Fibroblast of the aortic adventitia (primary cell): Measurements from ENCODE around the gene NFIX. TPM values are rescaled to one million over a fixed set of nuclear protein-coding genes. Genes with fewer than 3 reads are reported as not detected.

Experiments used
- DNase-seq: peaks from one replicate; pipeline ENCODE4 v3.0.0-alpha.2; 2010; ENCODE audit warnings: low read depth
- H3K4me3 ChIP-seq: 2 replicates; pipeline ENCODE4 v1.5.1; 2011; ENCODE audit warnings: low read depth, mild to moderate bottlenecking, control low read depth, low read length, moderate library complexity
- total RNA-seq: library from RNA; depleted of rRNA; stranded (reverse); fragments of >200 nt; gene quantifications from 2 replicates; pipeline ENCODE4 v1.2.3, GENCODE V29; 2012; ENCODE audit warnings: low replicate concordance
- TF ChIP-seq, protein P1 (sequence below): IDR thresholded peaks from 2 replicates; pipeline ENCODE4 v1.5.1; 2011; ENCODE audit warnings: mild to moderate bottlenecking, low read length, control low read depth, inconsistent platforms; ENCODE audit not compliant: insufficient read depth

The NFIX gene
- total RNA-seq, 1 donor: 160 TPM

DNA sequence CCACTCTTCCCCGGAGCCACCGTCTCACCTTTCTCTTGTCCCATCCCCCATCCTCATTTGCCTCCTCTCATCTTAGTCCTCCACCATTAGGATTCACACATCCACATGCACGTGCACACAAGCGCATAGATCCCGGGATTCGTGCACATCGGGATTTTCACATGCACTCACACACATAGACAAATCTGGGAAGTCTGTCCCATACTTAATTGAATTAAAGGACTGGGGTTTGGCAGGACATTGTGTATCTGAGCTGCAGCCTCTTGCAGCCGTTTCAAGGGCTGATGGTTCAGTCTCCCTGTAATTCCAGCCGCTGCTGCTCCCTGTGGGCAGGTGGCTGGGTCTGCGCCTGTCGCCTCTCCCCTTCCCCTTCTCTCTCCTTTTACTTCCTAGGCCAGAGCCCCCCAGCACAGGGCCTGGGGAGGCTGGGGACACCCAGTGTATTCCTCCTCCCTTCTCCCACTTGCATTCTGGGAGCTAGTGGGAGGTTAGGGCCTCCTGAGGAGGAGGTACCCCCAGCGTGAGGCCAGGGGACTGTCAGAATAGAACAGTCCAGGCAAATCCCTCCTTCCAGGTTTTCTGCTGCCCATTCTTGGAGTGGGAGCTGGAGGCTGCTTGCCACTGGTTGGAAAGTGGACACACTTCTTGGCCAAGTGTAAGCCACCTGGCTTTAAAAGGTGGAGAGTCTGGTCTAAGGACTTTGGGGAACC lies 63.8 kb downstream of the NFIX start:
- H3K4me3 ChIP-seq: no peak overlapping the region
- no peak for DNase-seq
- TF ChIP-seq, protein P1, sequence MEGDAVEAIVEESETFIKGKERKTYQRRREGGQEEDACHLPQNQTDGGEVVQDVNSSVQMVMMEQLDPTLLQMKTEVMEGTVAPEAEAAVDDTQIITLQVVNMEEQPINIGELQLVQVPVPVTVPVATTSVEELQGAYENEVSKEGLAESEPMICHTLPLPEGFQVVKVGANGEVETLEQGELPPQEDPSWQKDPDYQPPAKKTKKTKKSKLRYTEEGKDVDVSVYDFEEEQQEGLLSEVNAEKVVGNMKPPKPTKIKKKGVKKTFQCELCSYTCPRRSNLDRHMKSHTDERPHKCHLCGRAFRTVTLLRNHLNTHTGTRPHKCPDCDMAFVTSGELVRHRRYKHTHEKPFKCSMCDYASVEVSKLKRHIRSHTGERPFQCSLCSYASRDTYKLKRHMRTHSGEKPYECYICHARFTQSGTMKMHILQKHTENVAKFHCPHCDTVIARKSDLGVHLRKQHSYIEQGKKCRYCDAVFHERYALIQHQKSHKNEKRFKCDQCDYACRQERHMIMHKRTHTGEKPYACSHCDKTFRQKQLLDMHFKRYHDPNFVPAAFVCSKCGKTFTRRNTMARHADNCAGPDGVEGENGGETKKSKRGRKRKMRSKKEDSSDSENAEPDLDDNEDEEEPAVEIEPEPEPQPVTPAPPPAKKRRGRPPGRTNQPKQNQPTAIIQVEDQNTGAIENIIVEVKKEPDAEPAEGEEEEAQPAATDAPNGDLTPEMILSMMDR: peak; percentile 12

DNA sequence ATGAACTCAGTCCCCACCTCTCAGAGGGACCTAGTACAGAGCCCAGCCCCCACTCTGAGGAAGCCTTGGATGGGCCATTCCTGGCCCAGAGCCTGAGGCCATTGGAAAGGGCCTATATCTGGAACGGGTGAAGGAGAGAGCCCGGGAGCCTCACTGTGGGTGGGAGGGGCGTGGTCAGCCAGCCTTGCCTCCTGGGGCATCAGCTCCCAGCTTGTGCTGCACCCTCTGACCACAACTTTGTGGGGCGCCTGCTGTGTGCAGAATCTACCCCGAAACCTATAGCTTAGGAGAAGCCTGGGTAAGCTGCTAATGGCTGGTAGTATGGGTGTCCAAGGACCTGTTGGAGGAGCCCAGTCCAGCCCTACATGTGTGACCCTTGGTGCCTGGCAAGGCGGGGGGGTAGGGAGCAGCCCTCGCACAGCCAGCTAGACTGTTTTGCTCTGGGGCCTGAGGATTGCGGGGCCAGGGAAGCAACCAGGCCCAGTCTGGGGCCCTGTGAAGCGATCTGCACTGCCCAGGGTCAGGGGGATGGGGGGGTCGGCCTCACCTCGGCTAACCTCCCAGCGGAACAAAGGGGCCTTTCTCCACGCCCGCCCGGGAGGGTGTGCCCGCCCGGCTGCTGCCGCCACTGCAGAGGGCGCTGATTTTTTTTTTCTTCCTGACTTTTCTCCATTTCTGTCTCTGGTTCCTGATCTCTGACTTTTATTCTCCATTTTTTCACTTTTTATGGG lies 65.1 kb downstream of the NFIX start:
- TF ChIP-seq, protein P1: peak; percentile 5
- H3K4me3 ChIP-seq: peak overlapping the region; percentile 49
- peak; percentile 54 for DNase-seq

DNA sequence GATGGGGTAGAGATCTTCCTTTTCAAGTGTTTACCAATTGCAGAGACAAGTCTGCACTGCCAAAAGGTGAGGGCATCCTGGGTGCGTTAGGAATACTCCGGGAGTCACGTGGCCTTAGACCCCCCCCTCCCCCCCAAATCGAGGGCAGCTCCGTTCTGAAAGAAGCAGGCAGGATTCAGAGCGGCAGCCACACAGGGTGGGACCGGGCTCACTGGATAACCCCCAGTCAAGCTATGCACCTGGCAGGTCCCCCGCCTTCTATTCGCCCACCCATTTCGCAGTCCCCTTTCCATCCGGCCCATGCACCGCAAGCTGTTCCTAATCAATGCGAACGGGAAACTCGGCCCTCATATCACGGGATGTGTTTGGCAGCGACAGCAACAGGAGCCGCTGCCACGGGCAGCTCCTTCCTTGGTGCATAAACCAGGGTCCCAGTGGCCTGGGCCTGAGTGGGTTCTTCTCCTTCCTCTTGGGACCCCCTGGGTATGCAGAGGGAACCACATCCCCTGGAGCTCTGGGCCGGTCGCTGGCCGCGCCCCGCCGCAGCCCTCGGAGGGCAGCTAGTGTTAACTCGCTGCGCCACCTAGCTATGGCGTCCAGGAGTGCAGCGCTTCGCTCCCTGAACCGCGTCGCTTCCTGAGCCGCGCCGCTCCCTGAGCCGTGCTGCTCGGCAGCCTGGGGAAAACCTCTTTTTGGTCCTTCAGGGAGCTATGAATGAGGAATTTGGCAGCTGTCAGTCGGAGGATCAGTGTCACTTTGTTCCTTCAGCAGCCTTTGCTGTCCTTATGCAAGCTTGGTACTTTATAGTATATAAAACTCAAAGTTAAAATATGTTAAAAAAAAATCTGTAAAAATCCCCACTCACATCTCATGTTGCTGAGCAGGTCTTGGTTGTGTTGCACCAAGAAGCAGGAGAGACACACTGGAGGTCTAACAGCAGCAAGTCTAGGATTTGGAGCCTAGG lies 66.0 kb downstream of the NFIX start:
- peak overlapping the region; percentile 49 for H3K4me3 ChIP-seq
- TF ChIP-seq, protein P1: peak; percentile 92

DNA sequence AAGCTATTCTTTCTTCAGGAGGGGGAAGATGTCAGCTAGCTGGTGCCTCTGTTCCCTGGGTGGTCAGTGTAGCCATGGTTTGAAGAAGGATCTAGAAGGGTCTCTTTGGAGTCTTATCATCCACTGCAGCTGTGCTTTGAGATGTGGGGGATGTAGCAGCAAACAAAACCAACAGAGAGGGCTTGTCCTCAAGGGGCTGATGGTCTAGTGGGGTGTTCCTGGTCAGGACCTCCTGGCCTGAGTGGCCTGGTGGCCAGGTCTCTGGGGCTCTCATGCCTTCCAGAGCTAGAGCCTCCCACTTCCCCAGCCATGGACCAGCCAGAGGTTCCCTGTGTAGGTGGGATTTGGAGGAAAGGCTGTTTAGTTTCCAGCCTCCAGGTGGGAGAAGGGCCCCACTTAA lies 67.0 kb downstream of the NFIX start:
- no peak overlapping the region for H3K4me3 ChIP-seq
- TF ChIP-seq, protein P1: no peak
- DNase-seq: no peak

More for the DNA sequence above, 66.0 kb downstream of the NFIX start:
- DNase-seq: peak; percentile 79

DNA sequence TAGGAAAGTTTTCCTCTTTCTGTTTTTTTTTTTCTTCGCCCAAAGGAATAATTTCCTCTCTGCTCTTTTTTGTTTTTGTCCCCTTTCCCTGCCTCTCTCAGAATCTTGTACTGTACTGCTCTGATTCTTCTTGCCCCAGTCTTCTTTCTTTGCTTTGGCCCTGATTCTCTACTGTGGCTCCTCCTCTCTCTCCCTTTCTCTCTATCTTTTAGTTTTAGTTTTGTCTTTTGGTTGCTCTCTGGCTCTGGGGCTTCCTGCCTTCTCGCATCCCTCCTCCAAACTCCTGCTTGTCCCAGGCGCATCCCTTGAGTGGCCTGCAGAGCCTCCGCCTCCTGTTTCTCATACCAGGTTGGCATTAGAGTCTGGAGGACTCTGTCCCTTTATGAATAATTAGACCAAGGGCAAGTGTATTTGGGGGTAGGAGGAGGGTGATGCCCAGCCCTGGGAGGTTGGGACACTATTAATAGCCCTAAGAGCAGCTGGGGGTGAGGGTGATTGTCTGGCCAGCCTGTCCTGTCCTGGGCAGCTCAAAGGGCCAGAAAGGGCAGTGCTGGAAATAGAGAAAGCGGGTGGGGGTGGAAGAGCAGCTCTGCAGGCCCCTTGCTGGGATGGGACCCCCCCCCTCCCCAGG lies 68.3 kb downstream of the NFIX start:
- TF ChIP-seq, protein P1: no peak
- DNase-seq: no peak
- H3K4me3 ChIP-seq: no peak overlapping the region

DNA sequence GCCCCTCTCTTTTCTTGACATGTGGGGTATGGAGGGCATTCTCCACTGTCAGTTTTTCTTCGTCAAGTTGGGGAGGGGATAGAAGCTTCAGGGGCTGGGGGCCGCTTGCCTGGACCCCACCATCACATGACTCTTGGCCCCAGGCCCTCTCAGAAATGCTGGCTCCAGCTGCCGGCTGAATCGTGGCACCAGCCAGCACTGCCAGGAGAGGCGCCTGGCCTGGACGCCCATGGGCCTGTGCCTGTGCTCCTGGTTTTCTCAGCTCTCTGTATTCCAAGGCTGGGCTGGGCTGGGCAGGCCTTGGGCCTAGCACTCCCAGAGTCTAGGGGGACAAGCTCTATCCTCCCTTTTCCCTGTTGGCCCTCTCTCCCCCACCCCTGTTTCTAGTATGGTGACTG lies 68.8 kb downstream of the NFIX start:
- no peak for DNase-seq
- H3K4me3 ChIP-seq: no peak overlapping the region
- TF ChIP-seq, protein P1: no peak
